ENCODE data around the gene CHM.
"Not testable (repeated sequence)": the region's sequence is repeated elsewhere in the genome, so short reads cannot be mapped to it uniquely, and the experiment has no call there.

The CHM gene

GRCh38 chrX:85996555-85996954, 50.8 kb downstream of the CHM start:
- no peak for DNase-seq (ENCODE audit: low read depth)

DNA sequence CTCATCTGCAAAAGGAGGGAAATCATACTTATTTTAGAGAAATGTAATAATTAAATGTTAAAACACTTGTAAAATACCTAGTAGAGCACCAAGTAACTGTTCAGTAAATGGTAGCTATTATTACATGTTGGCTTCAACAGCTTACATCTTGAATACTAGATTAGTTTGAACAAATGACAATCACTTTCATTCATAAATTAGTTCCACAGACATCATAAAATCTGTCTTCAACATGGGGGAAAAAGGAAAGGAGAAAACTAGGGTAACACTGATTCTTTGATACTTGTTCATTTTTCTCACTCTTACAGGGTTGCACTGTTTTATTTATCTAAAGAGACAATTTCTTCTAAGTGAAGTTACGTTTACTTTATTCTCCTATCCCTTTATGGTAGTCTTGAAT, 51.7 kb downstream of the CHM start:
- no peak for DNase-seq (ENCODE audit: low read depth)

DNA sequence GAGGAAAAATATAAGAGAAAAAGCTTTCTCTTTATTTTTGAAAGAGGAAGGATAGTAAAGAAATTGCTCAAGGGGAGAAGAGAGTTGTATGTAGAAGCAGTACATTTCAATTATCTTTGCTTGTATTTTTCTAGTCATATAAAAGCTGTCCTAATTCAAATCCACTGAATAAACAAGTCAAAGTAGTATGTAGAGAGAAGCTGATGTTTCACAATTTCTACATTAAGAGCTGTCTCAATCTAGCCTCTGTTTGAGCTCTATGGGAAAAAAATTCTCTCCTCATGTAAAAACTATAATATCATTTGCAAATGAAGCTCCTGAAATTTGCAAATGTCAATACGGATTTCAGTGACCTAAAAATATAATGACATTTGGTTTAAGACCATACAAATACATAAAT, 52.6 kb downstream of the CHM start:
- DNase-seq (ENCODE audit: low read depth) = no peak

GRCh38 chrX:85994228-85994627, 53.1 kb downstream of the CHM start:
- DNase-seq (ENCODE audit: low read depth) = no peak

- DNase-seq (ENCODE audit: low read depth) = no peak
These were observed 53.7 kb downstream of the CHM start for GRCh38 chrX:85993539-85994197.

GRCh38 chrX:85992811-85993229, 54.5 kb downstream of the CHM start:
- no peak for DNase-seq (ENCODE audit: low read depth)

GRCh38 chrX:85988353-85988752, 59.0 kb downstream of the CHM start:
- DNase-seq (ENCODE audit: low read depth) = no peak

- no peak for DNase-seq (ENCODE audit: low read depth)
These were observed 67.1 kb downstream of the CHM start for GRCh38 chrX:85980286-85980685.

GRCh38 chrX:85977218-85977617, 70.1 kb downstream of the CHM start:
- DNase-seq (ENCODE audit: low read depth) = no peak

DNA sequence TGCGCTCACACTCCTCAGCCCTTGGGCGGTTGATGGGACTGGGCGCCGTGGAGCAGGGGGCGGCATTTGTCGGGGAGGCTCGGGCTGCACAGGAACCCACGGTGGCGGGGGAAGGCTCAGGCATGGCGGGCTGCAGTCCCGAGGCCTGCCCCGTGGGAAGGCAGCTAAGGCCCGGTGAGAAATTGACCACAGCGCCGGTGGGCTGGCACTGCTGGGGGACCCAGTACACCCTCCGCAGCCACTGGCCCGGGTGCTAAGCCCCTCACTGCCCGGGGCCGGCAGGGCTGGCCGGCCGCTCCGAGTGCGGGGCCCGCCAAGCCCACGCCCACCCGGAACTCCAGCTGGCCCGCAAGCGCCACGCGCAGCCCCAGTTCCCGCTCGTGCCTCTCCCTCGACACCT, 75.0 kb downstream of the CHM start:
- DNase-seq (ENCODE audit: low read depth) = not testable (repeated sequence)

- DNase-seq (ENCODE audit: low read depth) = no peak
These were observed 82.6 kb downstream of the CHM start for GRCh38 chrX:85964744-85965143.

DNA sequence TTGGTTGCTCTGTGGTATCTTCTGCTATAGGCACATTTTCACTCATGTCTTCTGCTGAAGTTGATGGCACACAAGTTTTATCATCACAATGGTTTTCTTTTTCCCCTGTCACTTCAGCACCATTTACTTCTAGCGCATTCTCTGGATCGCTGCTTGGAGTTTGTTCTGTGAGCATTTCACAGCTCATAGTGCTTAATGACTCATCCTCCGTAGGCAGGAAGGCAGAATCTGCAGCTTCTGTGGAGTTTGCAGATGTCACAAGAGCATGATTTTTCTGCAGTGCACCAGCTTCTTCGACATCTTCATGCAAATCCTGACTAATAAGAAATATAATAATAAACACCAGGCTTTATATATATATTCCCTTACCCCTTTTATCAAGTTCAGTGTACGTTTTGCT, 83.6 kb downstream of the CHM start:
- no peak for DNase-seq (ENCODE audit: low read depth)

DNA sequence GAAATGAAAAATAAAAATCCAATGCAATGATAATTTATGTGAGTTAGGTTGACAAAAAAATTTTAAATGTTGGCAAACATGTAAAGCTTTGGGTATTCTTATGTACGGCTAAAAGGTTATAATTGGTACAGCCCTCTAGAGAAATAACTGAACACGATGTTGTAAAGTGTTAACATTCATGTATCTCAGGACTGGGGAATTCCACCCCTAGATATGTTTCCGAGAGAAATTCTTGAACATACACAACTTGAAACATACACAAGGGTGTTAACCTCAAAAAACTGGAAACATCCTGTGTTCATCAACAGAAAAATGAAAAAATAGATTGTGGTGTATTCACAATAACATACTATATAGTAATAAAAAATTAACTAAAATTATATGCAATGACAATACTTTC, 91.8 kb downstream of the CHM start:
- no peak for DNase-seq (ENCODE audit: low read depth)

DNA sequence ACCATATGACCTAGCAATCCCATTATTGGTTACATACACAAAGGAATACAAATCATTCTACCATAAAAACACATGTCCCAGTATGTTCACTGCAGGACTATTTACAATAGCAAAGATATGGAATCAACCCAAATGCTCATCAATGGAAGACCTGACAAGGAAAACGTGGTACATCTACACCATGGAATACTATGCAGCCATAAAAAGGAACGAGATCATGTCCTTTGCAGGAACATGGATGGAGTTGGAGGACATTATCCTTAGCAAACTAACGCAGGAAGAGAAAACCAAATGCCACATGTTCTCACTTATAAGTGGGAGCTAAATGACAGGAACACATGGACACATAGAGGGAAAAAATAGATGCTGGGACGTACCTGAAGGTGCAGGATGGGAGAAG, 102.6 kb downstream of the CHM start:
- not testable (repeated sequence) for DNase-seq (ENCODE audit: low read depth)

- no peak for DNase-seq (ENCODE audit: low read depth)
These were observed 106.1 kb downstream of the CHM start for GRCh38 chrX:85941275-85941674.

GRCh38 chrX:85939942-85940341, 107.4 kb downstream of the CHM start:
- not testable (repeated sequence) for DNase-seq (ENCODE audit: low read depth)

DNA sequence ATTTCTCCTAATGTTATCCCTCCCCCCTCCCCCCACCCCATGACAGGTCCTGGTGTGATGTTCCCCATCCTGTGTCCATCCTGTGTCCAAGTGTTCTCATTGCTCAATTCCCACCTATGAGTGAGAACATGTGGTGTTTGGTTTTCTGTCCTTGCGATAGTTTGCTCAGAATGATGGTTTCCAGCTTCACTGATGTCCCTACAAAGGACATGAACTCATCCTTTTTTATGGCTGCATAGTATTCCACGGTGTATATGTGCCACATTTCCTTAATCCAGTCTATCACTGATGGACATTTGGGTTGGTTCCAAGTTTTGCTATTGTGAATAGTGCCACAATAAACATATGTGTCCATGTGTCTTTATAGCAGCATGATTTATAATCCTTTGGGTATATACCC, 113.0 kb downstream of the CHM start:
- not testable (repeated sequence) for DNase-seq (ENCODE audit: low read depth)

DNA sequence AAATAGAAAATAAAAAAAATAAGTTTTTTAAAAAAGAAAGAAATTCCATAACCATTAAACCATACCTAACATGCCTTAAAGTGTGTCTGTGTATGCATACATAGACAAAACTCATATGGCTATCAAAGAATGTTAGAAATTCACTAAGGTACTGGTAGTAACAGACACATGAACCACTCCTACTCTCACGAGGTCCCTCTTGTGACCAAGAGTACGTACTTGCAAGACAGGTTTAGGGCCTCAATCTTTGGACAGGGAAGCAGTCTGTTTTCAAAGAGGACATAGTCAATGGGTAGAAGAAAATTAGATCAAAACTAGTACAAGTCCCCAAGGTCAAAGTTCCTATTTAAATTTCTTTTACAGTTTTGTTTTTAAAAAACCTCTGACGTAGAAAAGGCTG, 117.3 kb downstream of the CHM start:
- no peak for DNase-seq (ENCODE audit: low read depth)

GRCh38 chrX:85928606-85929005, 118.8 kb downstream of the CHM start:
- no peak for DNase-seq (ENCODE audit: low read depth)

- no peak for DNase-seq (ENCODE audit: low read depth)
These were observed 119.6 kb downstream of the CHM start for GRCh38 chrX:85927740-85928139.

DNA sequence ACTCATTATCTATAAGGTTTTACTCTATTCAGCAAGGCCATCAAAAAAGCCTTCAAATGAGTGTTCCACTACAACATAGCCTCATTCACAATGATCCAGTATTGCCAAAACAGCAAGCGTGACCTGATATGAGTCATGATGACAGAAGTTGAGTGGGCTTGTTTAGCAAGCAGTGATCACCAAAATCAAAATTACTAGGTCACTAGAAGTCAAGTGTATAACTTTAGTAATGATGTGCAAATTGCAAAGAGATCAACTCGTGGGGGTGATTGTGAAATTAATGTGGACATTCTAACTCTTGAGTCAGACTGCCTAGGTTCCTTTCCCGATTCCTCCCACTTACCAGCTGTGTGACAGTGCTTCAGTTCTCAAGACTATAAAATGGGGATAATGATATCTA, 124.5 kb downstream of the CHM start:
- no peak for DNase-seq (ENCODE audit: low read depth)

GRCh38 chrX:85916656-85917280, 130.6 kb downstream of the CHM start:
- DNase-seq (ENCODE audit: low read depth) = not testable (repeated sequence)

DNA sequence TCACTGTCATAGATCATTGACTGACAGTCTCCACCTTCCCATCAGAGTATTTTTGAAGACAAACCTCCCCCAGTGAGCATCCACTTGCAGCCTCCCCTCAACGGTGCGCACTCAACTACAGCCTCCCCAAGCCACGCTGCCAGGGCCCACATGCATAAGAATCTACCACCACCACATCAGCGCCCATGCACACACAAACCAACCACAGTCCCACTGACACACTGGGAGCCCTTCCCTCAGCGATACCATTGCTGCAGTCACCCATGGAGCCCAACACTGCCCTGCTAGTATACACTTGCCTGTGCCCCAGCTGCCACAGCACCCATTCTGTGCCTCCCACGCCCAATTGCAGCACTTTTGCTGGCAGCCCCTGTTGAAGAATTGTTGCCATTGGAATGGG, 132.9 kb downstream of the CHM start:
- no peak for DNase-seq (ENCODE audit: low read depth)

DNA sequence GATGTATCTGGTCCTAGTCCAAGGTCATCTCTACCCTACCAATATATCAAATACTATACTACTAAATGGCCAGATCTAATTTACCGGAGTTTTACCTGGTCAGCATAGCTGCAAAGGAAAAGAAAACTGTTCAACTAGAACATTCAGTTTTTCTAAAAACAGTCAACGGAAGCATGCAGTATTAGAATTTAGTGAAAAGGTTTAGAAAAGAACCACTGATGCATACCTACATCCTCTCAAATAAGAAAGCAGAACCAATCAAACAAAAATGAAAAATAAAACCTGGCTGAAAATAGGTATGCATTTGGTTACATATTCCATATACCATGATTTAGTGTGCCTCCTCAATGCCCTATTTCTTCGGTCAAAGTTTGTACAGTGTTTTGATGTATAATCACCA, 140.0 kb downstream of the CHM start:
- DNase-seq (ENCODE audit: low read depth) = no peak
